Stimulated activated naive B cell treated with anti-CD40 and anti-IgM and Interleukin-4, amounts not matched to agents 10 μg/mL and 1 μg/mL and 100 μg/mL, for 72 hours (primary cell): ENCODE measurements around the gene CACNA1B.

Source experiments
- ATAC-seq, 2 donors: fragments of 150-1000 bp; cut with Tn5 transposase; replicated peaks; 2 replicates each; pipeline ENCODE4 v1.10.0; 2021; ENCODE audit warnings: moderate library complexity in 1 of 2
- DNase-seq: peaks from one replicate; pipeline ENCODE4 v3.0.0; 2021
- H3K27ac Mint-ChIP-seq: one replicate; pipeline ENCODE4 v1.8.0; 2022; ENCODE audit warnings: mild to moderate bottlenecking, mixed read lengths
- H3K27me3 Mint-ChIP-seq, 2 donors: one replicate each; pipeline ENCODE4 v1.8.0; 2022; ENCODE audit warnings: mixed read lengths in 2 of 2
- H3K36me3 Mint-ChIP-seq, 2 donors: one replicate each; pipeline ENCODE4 v1.8.0; 2022; ENCODE audit warnings: mixed read lengths in 2 of 2, mild to moderate bottlenecking in 1 of 2
- H3K4me1 Mint-ChIP-seq, 2 donors: one replicate each; pipeline ENCODE4 v1.8.0; 2022; ENCODE audit warnings: mixed read lengths in 2 of 2, mild to moderate bottlenecking in 1 of 2
- H3K4me3 Mint-ChIP-seq, 2 donors: one replicate each; pipeline ENCODE4 v1.8.0; 2022; ENCODE audit warnings: mild to moderate bottlenecking in 2 of 2, mixed read lengths in 2 of 2, moderate library complexity in 1 of 2
- H3K9me3 Mint-ChIP-seq, 2 donors: one replicate each; pipeline ENCODE4 v1.8.0; 2022; ENCODE audit warnings: mixed read lengths in 2 of 2, mild to moderate bottlenecking in 1 of 2

Gene CACNA1B

GRCh38 chr9:138003485-138004190 is 126.1 kb downstream of the CACNA1B start:
- Mint-ChIP-seq H3K27me3 (peaks cover 9 to 14% of the 10 kb centered on the region in 2 donors), H3K9me3 (no peaks in the 10 kb centered on the region), H3K27ac (no peak overlapping the region), H3K4me1 (no peaks in the 10 kb centered on the region), H3K36me3 (no peaks in the 10 kb centered on the region), H3K4me3 (no peak overlapping the region)
- no peak for ATAC-seq
- DNase-seq, result no peak

- Mint-ChIP-seq H3K27ac (no peak overlapping the region), H3K4me1 (no peaks in the 10 kb centered on the region), H3K4me3 (no peak overlapping the region), H3K36me3 (no peaks in the 10 kb centered on the region), H3K27me3 (peaks cover 4 to 19% of the 10 kb centered on the region in 2 donors), H3K9me3 (no peaks in the 10 kb centered on the region)
- ATAC-seq (no peak), DNase-seq (no peak)
Observed at GRCh38 chr9:138006576-138007233, 129.1 kb downstream of the CACNA1B start.

DNA sequence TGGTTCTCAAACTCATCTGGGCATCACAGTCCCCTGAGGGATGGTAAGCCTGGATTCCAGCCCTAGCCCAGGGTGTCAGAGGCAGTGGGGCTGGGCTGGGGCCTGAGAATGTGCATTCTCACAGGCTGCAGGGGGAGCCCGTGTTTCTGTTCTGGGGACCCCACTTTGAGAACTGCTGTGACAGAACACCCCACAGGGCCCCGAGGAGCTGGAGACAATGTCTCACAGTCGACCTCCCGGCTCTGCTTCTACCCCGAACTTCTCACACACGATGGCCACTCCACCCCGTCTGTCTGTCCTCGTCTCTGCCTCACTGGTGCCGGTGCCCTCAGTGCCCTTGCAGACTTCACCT is 130.0 kb downstream of the CACNA1B start:
- peaks cover 4 to 19% of the 10 kb centered on the region in 2 donors for H3K27me3 Mint-ChIP-seq
- H3K9me3 Mint-ChIP-seq, result no peaks in the 10 kb centered on the region
- no peaks in the 10 kb centered on the region for H3K4me1 Mint-ChIP-seq
- ATAC-seq, result no peak
- DNase-seq, result no peak
- no peaks in the 10 kb centered on the region for H3K36me3 Mint-ChIP-seq
- no peak overlapping the region for H3K27ac Mint-ChIP-seq
- H3K4me3 Mint-ChIP-seq, result no peak overlapping the region

- Mint-ChIP-seq H3K36me3 (no peaks in the 10 kb centered on the region), H3K4me3 (no peak overlapping the region)
- ATAC-seq, result no peak
Observed at GRCh38 chr9:138007918-138008841, 130.6 kb downstream of the CACNA1B start.

DNA sequence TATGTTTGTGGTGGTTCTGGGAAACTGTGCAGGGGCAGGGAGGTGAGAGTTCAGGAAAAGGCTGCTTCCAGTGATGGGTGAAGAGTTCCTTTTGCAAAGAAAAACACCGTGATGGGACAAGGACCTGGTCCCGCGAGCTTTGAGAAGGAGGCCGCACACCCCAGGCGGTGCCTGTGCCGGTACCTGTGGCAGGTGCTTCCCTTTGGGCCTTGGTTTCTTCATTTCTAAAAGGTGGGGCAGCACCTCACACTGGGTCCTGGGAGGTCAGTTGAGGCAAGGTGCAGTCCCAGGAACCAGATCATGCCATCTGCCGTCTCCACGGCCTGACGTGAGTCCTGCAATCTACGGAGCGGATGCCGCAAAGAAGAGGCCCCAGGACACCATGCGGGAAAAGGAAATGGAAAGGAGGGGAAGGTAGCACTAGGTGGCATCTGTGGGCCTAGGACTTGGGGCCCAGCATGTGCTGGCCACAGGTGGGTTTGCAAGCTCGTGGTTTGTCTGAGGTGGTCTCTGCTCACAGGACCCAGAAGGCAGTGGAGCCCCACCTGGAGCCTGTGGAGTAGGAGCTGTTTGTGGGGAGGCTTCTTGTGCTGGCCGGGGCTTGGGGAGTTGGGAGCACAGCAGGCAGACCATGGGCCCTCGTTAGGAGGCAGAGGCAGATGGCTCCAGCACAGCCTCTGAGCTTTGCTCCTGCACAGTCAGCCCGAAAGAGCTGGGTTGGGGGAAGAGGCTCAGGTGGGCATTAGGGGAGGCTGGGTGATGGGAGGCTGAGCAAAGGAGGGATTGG is 131.6 kb downstream of the CACNA1B start:
- ATAC-seq (no peak), DNase-seq (no peak)
- Mint-ChIP-seq H3K36me3 (no peaks in the 10 kb centered on the region), H3K4me3 (no peak overlapping the region), H3K27me3 (peaks cover 4 to 19% of the 10 kb centered on the region in 2 donors), H3K4me1 (no peaks in the 10 kb centered on the region), H3K27ac (no peak overlapping the region), H3K9me3 (no peaks in the 10 kb centered on the region)

More at GRCh38 chr9:138007918-138008841, 130.6 kb downstream of the CACNA1B start:
- Mint-ChIP-seq H3K4me1 (no peaks in the 10 kb centered on the region), H3K27ac (no peak overlapping the region), H3K9me3 (no peaks in the 10 kb centered on the region), H3K27me3 (peaks cover 4 to 19% of the 10 kb centered on the region in 2 donors)
- no peak for DNase-seq

- H3K27me3 Mint-ChIP-seq, result peaks cover 4 to 22% of the 10 kb centered on the region in 2 donors
Observed at GRCh38 chr9:138009803-138010690, 132.5 kb downstream of the CACNA1B start.

GRCh38 chr9:138010861-138011260 is 133.3 kb downstream of the CACNA1B start:
- Mint-ChIP-seq H3K4me3 (no peak overlapping the region), H3K27me3 (peaks cover 4 to 17% of the 10 kb centered on the region in 2 donors), H3K36me3 (no peaks in the 10 kb centered on the region), H3K4me1 (no peaks in the 10 kb centered on the region), H3K27ac (no peak overlapping the region), H3K9me3 (no peaks in the 10 kb centered on the region)
- DNase-seq, result no peak
- ATAC-seq, result no peak

More at GRCh38 chr9:138009803-138010690, 132.5 kb downstream of the CACNA1B start:
- H3K4me3 Mint-ChIP-seq, result no peak overlapping the region
- no peak for DNase-seq
- no peaks in the 10 kb centered on the region for H3K9me3 Mint-ChIP-seq
- H3K27ac Mint-ChIP-seq, result no peak overlapping the region
- no peak for ATAC-seq
- no peaks in the 10 kb centered on the region for H3K36me3 Mint-ChIP-seq
- H3K4me1 Mint-ChIP-seq, result no peaks in the 10 kb centered on the region

DNA sequence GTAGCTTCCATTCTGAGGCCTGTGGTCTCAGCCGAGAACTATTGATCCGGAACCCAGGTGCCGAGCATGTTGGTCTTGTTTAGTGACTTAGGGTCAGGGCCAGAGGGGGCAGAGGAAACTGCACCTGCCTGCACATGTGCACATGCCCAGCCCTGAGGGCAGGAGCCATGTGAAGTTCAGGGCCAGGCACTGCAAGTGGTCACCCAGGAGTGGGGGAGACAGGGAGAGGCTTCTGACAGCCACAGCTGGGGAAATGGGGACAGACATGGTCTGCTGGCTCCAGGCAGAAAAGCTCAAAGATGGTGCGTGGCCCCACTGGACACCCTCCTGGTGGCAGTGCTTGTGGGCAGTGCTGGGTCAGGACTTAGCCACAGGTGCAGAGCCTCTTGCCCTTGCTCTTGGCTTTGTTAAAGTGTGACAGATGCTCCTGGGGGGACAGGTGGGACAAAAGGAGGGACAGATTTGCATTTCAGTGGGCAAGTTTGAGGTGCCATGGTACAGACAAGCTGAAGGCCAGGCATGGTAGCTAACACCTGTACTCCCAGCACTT is 134.4 kb downstream of the CACNA1B start:
- Mint-ChIP-seq H3K9me3 (no peaks in the 10 kb centered on the region), H3K27ac (no peak overlapping the region), H3K4me1 (no peaks in the 10 kb centered on the region), H3K27me3 (peaks cover 0 to 17% of the 10 kb centered on the region in 2 donors), H3K36me3 (no peaks in the 10 kb centered on the region), H3K4me3 (no peak overlapping the region)
- DNase-seq (no peak), ATAC-seq (no peak)

DNA sequence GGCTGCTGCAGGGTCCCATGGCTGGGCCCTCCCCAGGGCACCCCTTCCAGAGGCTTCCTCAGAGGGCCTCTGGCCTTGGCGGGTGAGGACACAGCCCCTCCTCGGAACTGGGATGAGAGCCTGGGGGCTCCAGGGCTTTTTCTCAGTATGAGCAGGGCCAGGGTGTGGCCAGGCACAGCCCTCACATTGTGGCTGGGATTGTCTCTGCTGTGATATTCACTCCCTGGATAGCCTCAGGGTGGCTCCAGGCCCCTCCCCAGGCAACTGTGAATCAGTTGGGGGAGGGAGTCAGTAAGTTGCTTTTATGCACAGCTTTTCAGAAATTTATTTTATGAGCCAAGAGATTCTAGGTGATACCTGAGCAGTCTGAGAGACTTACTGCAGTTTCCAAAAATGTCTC is 135.7 kb downstream of the CACNA1B start:
- no peak overlapping the region for H3K27ac Mint-ChIP-seq
- no peaks in the 10 kb centered on the region for H3K36me3 Mint-ChIP-seq
- DNase-seq (no peak), ATAC-seq (no peak)
- no peaks in the 10 kb centered on the region for H3K9me3 Mint-ChIP-seq
- H3K4me1 Mint-ChIP-seq, result no peaks in the 10 kb centered on the region
- peaks cover 0 to 17% of the 10 kb centered on the region in 2 donors for H3K27me3 Mint-ChIP-seq
- H3K4me3 Mint-ChIP-seq, result no peak overlapping the region

- Mint-ChIP-seq H3K36me3 (no peaks in the 10 kb centered on the region), H3K4me3 (no peak overlapping the region), H3K9me3 (no peaks in the 10 kb centered on the region), H3K27me3 (peaks cover 0 to 13% of the 10 kb centered on the region in 2 donors), H3K4me1 (no peaks in the 10 kb centered on the region), H3K27ac (no peak overlapping the region)
- ATAC-seq, result no peak
- no peak for DNase-seq
Observed at GRCh38 chr9:138013836-138014562, 136.4 kb downstream of the CACNA1B start.

DNA sequence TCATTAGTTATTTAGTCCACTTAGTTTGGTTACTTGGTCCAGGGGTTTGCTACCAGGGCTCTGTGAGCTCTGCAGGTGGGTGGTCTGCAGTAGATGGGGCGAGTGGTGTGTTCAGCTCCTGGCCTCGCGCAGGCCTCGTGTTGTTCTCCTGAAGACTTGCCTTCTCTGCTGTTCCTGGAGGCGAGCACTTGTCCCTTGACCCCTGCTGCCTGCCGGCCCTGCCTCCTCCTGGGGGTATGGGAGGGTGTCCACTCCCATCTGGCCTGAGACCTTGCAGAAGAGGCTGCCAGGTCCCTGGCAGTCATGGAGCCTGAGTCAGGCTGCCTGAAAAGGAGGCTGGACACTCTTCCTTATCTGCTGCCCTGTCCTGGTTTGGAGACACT is 137.0 kb downstream of the CACNA1B start:
- DNase-seq, result no peak
- no peaks in the 10 kb centered on the region for H3K36me3 Mint-ChIP-seq
- ATAC-seq, result no peak
- peaks cover 0 to 7% of the 10 kb centered on the region in 2 donors for H3K27me3 Mint-ChIP-seq
- no peaks in the 10 kb centered on the region for H3K9me3 Mint-ChIP-seq
- H3K4me3 Mint-ChIP-seq, result no peak overlapping the region
- H3K27ac Mint-ChIP-seq, result no peak overlapping the region
- H3K4me1 Mint-ChIP-seq, result no peaks in the 10 kb centered on the region

DNA sequence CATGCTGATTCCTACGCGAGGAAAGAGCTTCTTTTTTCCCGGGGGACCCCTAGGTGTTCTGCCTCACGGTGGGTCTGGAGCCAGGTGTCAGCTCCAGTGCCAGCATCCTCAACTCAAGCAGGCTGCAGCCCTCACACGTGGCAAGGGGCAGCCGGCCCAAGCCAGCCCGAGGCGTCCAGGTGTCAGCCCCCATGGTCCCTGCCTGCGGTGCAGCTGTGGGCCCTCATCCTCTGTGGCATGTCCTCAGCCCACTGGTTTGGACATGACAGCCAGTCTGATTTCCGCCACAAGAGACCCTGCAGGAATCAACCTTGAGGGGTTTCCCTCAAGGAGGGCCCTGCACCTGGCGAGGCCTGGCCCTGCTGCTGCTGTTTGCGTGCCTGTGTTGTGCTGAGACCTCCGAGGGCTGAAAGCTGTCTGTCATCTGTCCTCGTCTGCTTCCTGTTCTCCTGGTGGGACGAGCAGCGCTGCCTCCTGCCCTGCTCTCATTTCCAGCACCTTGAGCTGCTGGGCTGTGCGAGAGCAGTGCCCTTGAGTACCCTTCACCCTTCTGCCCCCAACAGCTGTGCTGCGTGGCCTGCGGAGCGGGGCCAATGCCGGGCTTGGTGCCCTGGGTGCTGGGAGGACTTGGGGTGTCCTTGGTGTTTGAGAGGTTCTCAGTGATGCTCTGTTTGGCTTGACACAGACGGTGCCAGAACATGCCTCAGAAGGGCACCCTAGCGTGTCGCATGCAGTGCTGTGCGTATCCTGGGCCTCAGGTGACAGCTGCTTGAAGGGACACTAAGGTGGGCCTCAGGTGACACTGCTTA is 137.6 kb downstream of the CACNA1B start:
- no peak for DNase-seq
- no peak for ATAC-seq
- Mint-ChIP-seq H3K36me3 (no peaks in the 10 kb centered on the region), H3K9me3 (no peaks in the 10 kb centered on the region), H3K4me1 (no peaks in the 10 kb centered on the region), H3K27me3 (peaks cover 2 to 4% of the 10 kb centered on the region in 2 donors), H3K4me3 (no peak overlapping the region), H3K27ac (no peak overlapping the region)
